CD4-positive, alpha-beta T cell treated with Interleukin-4 for 4 hours (primary cell): Measurements from ENCODE around the gene MAST1.
A peak's percentile ranks its signal among the peaks of the same experiment; 100 is the strongest.
"Not testable (repeated sequence)": the region's sequence is repeated elsewhere in the genome, so short reads cannot be mapped to it uniquely, and the experiment has no call there.

Experiments
- DNase-seq: peaks from one replicate; pipeline ENCODE4 v3.0.0-alpha.2; 2020

MAST1 gene

GRCh38 chr19:12841094-12841493 lies 2.8 kb downstream of the MAST1 start:
- DNase-seq, result no peak

DNA sequence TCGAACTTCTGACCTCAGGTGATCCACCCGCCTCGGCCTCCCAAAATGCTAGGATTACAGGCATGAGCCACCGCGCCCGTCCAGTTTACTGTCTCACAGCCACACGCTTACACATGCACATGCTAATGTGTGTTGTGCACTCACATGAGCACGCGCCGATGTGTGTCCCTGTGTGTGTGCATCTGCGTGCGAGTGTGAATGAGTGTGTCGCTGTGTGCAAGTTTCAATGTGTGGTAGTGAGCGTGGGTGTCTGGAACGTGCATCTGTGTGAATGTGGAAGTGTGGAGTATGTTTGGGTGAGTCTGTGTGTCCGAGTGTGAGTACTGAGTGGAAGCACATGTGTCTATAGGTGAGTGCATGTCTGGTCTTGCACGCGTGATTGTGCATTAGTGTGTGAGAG lies 4.2 kb downstream of the MAST1 start:
- no peak for DNase-seq

DNA sequence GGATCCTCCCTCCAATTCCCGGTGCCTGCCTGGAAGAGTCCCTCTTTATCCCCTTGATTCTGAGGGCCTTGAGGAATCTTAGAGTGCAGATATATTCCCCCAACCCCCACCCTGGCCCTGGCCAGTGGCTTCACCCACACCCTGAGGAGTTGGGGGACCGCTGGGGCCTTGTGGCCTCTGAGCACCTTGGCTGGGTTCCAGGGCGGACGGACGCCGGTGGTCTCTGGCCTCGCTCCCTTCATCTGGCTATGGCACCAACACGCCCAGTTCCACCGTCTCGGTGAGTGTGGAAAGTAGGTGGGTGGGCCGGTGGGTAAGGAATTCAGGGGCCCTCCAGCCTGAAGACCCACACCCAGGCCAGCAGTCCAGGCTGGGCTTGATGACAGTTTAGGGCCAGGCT lies 5.0 kb downstream of the MAST1 start:
- no peak for DNase-seq

DNA sequence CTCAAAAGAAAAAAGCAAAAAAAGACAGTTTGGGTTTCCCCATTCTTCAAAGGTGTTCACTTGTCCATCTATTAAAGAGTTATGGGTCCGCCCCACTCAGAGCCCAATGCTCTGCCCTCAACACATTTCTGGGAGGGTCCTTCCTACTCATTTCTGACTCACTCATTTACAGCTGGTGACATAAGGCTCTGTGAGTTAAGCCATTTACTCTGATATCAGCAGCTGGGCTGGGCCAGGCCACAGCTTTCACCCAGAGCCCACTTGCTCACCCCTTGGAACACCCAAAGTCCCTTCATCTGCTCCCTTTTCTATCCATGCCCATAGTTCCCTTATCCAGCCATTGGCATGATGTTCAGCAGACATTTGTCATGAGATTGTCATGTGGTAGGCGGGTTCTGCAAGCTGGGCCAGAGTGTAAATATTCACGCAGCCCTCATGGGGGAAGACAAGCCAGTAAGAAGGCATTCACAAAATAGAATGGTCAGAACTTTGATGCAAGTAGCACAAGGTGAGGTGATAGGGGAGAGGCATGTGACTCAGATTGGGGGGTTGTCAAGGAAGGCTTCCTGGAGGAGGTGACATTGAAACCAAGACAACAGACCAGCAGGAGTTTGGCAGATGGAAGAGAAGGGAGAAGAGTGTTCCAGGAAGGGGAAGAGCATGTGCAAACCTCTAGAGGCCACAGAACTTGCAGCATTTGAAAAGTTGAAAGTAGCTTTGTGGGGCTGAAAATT lies 5.9 kb downstream of the MAST1 start:
- DNase-seq, result no peak

DNA sequence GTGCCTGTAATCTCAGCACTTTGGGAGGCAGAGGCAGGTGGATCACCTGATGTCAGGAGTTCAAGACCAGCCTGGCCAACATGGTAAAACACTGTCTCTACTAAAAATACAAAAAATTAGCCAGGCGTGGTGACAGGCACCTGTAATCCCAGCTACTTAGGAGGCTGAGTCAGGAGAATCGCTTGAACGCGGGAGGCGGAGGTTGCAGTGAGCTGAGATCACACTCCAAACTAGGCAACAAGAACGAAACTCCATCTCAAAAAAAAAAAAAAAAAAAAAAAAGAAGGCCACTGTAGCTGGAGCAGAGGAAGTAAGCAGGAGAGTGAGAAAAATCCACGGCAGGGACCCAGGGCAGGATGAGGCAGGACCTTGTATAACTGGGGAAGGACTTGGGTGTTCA lies 8.3 kb downstream of the MAST1 start:
- DNase-seq, result not testable (repeated sequence)

GRCh38 chr19:12847159-12848139 lies 9.1 kb downstream of the MAST1 start:
- peak; percentile 72 for DNase-seq

- DNase-seq, result no peak
Observed at GRCh38 chr19:12856653-12857052, 18.3 kb downstream of the MAST1 start.

DNA sequence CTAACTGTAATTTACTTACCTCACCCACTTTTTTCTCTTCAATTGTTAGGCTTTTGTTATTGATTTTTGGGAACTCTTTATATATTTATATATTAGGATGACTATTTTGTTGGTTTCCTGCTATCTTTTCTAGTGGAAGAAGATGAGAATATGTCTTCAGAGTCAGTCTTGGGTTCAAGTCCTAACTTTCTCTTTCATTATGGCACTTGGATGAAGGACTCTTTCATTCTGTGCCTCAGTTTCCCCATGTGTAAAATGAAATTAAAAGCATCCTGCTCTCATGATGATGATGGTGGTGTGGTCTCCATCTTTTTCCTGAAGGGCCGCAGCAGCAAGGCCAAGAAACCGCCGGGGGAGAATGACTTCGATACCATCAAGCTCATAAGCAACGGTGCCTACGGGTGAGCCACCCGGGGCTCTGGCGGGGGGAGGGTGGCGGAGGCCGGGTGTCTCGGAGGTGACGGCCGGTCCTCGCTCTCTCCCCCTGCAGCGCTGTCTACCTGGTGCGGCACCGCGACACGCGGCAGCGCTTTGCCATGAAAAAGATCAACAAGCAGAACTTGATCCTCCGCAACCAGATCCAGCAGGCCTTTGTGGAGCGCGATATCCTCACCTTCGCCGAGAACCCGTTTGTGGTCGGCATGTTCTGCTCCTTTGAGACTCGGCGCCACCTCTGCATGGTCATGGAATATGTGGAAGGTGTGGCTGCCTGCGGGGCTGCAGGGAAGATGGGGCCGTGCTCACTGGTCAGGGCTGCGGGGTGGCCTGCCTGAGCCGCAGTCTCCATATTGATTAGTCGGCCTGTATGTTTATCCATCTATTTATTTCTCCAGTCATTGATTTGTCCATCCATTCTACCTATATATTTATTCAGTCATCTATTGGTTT lies 20.0 kb downstream of the MAST1 start:
- DNase-seq, result no peak

- DNase-seq, result no peak
Observed at GRCh38 chr19:12859546-12859945, 21.2 kb downstream of the MAST1 start.

GRCh38 chr19:12864143-12864542 lies 25.8 kb downstream of the MAST1 start:
- DNase-seq, result no peak

- no peak for DNase-seq
Observed at GRCh38 chr19:12864721-12865715, 26.7 kb downstream of the MAST1 start.

DNA sequence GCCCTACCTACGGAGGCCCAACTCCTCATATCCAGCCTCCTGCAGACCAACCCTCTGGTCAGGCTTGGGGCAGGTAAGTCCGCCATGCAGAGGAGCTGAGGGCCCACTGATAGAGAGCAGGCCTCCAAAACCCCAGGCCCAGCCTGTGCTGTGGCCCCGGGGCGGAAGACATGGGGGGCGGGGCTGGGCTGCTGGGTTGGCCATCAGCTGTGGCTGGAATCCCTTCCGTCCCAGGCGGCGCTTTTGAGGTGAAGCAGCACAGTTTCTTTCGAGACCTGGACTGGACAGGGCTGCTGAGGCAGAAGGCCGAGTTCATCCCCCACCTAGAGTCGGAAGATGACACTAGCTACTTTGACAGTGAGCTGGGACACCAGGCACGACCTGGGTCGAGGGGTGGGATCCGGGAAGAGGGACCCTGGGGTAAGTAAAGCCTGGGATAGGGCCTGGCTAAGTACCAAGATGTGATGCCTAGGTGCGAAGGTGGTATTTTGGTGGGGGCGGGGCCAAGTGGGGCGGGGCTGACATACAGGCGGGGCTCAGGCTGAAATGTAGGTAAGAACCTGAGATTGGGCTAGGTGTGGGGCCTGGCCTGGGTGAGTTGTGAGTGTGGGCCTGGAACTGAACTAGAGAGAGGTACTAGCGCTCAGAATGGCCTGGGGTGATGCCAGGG lies 27.6 kb downstream of the MAST1 start:
- DNase-seq, result no peak

- DNase-seq, result no peak
Observed at GRCh38 chr19:12866416-12867119, 28.3 kb downstream of the MAST1 start.

DNA sequence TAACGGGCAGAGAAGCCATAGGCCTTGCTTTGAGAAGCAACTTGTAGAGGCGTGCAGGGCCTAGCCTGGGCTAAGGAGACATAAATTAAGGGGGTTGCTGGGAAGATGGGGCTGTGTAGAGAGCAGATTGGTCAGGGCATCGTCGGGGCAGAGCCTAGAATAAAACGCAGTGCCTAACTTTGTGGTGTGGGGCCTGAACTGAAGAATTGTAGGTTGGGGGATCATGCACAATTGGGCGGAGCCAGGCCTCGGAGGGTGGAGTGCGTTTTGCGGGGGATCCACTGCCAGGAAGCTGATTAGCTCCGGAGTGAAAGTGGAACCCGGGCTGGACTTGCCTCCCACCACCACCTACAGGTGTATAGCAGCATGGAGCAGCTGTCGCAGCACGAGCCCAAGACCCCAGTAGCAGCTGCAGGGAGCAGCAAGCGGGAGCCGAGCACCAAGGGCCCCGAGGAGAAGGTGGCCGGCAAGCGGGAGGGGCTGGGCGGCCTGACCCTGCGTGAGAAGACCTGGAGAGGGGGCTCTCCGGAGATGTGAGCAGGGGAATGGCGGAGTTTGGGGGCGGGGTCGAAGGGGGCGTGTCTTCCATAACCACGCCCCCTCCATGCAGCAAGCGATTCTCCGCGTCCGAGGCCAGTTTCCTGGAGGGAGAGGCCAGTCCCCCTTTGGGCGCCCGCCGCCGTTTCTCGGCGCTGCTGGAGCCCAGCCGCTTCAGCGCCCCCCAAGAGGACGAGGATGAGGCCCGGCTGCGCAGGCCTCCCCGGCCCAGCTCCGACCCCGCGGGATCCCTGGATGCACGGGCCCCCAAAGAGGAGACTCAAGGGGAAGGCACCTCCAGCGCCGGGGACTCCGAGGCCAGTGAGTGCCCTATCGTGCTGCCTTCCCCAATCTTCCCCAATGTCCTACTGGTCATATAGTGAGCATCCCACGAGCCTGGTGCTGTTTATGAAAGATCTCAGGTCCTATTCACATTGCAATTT lies 29.1 kb downstream of the MAST1 start:
- peak; percentile 34 for DNase-seq

GRCh38 chr19:12868540-12869112 lies 30.3 kb downstream of the MAST1 start:
- no peak for DNase-seq

- no peak for DNase-seq
Observed at GRCh38 chr19:12871681-12872080, 33.4 kb downstream of the MAST1 start.

DNA sequence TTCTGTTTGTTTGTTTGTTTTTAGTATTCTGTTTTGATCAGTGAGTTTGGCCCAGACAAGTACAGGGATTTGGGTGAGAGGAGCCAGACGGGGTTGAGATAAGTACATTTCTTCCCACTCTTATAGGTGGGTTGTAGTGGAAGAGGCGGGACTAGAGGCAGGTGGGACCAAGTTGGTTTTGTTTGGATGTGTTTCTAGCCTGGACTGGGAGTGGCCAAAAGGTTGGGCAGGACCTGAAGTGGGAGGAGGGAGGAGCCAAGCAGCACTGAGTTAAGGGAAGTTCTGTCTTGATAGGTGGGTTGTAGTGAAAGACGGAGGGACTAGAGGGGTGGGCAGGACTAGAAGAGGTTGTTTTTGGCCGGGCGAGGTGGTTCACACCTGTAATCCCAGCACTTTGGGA lies 33.9 kb downstream of the MAST1 start:
- DNase-seq, result no peak
